Fibroblast of mammary gland (primary cell): Measurements from ENCODE around the gene PRSS57.
A peak's percentile ranks its signal among the peaks of the same experiment; 100 is the strongest.

Experiments used
- DNase-seq: peaks from one replicate; pipeline ENCODE4 v3.0.0-alpha.2; 2010; ENCODE audit warnings: low read depth
- H3K4me3 ChIP-seq: 2 replicates; pipeline ENCODE4 v1.5.1; 2011; ENCODE audit warnings: low read depth, mild to moderate bottlenecking, low read length, moderate library complexity; ENCODE audit not compliant: control insufficient read depth
- CTCF ChIP-seq: conservative IDR thresholded peaks from 2 replicates; pipeline ENCODE4 v1.5.1; 2011; ENCODE audit warnings: low read depth, low read length, inconsistent platforms; ENCODE audit not compliant: control insufficient read depth, insufficient read depth

The PRSS57 gene

GRCh38 chr19:642767-643727 lies 52.2 kb downstream of the PRSS57 start:
- TF ChIP-seq CTCF = no peak
- no peak for DNase-seq
- H3K4me3 ChIP-seq = no peak overlapping the region

- H3K4me3 ChIP-seq = no peak overlapping the region
- no peak for DNase-seq
- no peak for TF ChIP-seq CTCF
These were observed 53.5 kb downstream of the PRSS57 start for GRCh38 chr19:641702-642101.

- DNase-seq = no peak
- TF ChIP-seq CTCF = no peak
- no peak overlapping the region for H3K4me3 ChIP-seq
These were observed 54.6 kb downstream of the PRSS57 start for GRCh38 chr19:640606-641189.

- no peak for TF ChIP-seq CTCF
- H3K4me3 ChIP-seq = no peak overlapping the region
- no peak for DNase-seq
These were observed 55.1 kb downstream of the PRSS57 start for GRCh38 chr19:640161-640558.

- TF ChIP-seq CTCF = no peak
- peak within 1 kb of the TSS; percentile 38 for H3K4me3 ChIP-seq
- peak; percentile 74 for DNase-seq
These were observed 55.7 kb downstream of the PRSS57 start, which contains the start of gene FGF22 for GRCh38 chr19:639253-640160. TSS of gene FGF22 (plus strand) at chr19:639879. CDS start at chr19:639926, 47 bp downstream.

- H3K4me3 ChIP-seq = peak overlapping the region; percentile 38
- no peak for TF ChIP-seq CTCF
- no peak for DNase-seq
These were observed 56.4 kb downstream of the PRSS57 start for GRCh38 chr19:638906-639252.
